ENCODE data around the gene CNGA4.

- TF ChIP-seq CTCF (IDR thresholded peaks at IDR 0.05) (no peak), POLR2A (IDR thresholded peaks at IDR 0.05) (no peak), EP300 (IDR thresholded peaks at IDR 0.05) (no peak)
These were observed 6.6 kb downstream of the CNGA4 start for GRCh38 chr11:6245536-6245935.

Measured in tibial nerve (tissue), 4 donors.